ENCODE data around the gene FGFR3. TPM values are rescaled to one million over a fixed set of nuclear protein-coding genes. Genes with fewer than 3 reads are reported as not detected.

The FGFR3 gene
- total and polyA plus RNA-seq, 2 of the 8 experiments (the other 6 are each of a cell fraction or from before 2014, with no cell fraction given) = 9.0 to 19.5 TPM

DNA sequence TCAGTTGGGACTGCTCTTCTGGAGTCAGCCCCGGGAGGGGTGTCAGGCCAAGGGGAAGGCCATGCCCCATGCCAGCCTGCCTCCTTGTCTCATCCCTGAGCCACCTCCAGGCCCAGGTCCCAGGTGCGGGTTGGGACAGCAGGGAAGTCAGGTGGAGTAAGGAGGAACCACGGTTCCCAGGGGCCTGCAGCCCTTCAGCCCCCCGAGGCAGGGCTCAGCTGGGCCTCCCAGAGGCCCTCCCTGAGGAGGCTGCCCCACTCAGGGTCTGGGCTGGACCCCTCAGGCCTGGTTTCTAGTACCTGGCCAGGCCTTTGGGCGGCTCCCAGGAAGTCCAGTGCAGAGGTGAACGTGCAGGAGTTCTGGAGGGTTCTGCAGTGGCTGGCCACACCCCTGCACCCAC lies 23.4 kb upstream of the FGFR3 start:
- WGBS, 2 experiments (ENCODE audit: extremely low coverage in 1 of 2, insufficient coverage in 1 of 2, insufficient read length in 1 of 2, insufficient replicate concordance in 2 of 2, low coverage in 1 of 2, low lambda C conversion rate in 2 of 2, missing lambda C conversion rate in 1 of 2) = 81% methylated on average over 4 of the region's 6 CpGs; no CpG with 5 or more reads in 1 of the 2 experiments
- Histone ChIP-seq H3K36me3 (ENCODE audit: control insufficient read depth in 2 of 4, insufficient read depth in 4 of 4, low read length in 3 of 4) (no peaks in the 10 kb centered on the region), H2BK20ac (ENCODE audit: low read length) (no peak overlapping the region; the same call in 1 of the 2 replicates), H2BK12ac (ENCODE audit: low read depth, low read length) (peak overlapping the region; percentile 68; the same call in 1 of the 2 replicates), H3K9ac (replicated peaks in 1 of 4; ENCODE audit: extremely low read depth in 1 of 4, low read depth in 3 of 4, low read length in 3 of 4) (no peak overlapping the region), H3K27ac (ENCODE audit: low read depth, low read length) (no peak overlapping the region), H2BK15ac (ENCODE audit: low read length) (no peak overlapping the region; the same call in 1 of the 2 replicates), H2AFZ (ENCODE audit: low read length) (no peak overlapping the region), H4K91ac (replicated peaks; ENCODE audit: insufficient read length, low read length) (peak overlapping the region; percentile 44), H2BK5ac (ENCODE audit: low read depth, low read length) (peak overlapping the region; percentile 75; the same call in 1 of the 2 replicates), H3K27me3 (replicated peaks in 1 of 4; ENCODE audit: control insufficient read depth in 3 of 4, extremely low read depth in 1 of 4, insufficient read depth in 3 of 4, low read length in 3 of 4) (peaks cover 0 to 2% (median 0%) of the 10 kb centered on the region in 4 experiments; a peak in 2 of 7 replicates), H2AK5ac (ENCODE audit: low read depth, low read length) (0 out of 2 replicates have a peak overlapping the region, but pooled peaks have one; percentile 65), H3K18ac (ENCODE audit: extremely low read depth, low read length) (peak overlapping the region; percentile 60; the same call in 1 of the 2 replicates), H3K14ac (ENCODE audit: insufficient read length) (no peak overlapping the region), H4K8ac (ENCODE audit: extremely low read depth, insufficient read depth, low read length) (peak overlapping the region; percentile 7; the same call in 1 of the 2 replicates), H3K4me1 (replicated peaks in 1 of 4; ENCODE audit: control insufficient read depth in 3 of 4, insufficient read depth in 4 of 4, low read length in 3 of 4) (peaks cover 5 to 44% (median 30%) of the 10 kb centered on the region in 4 experiments), H3K4me2 (ENCODE audit: insufficient read depth in 1 of 2, low read depth in 2 of 2, low read length in 2 of 2) (no peak overlapping the region), H4K5ac (ENCODE audit: insufficient read length, low read depth, low read length) (no peak overlapping the region), H3K9me3 (ENCODE audit: insufficient read depth in 2 of 2, low read depth in 1 of 2, low read length in 1 of 2) (no peaks in the 10 kb centered on the region), H2BK120ac (replicated peaks; ENCODE audit: low read depth, low read length) (no peak overlapping the region), H3K79me1 (ENCODE audit: low read depth, low read length) (no peaks in the 10 kb centered on the region), H3K4ac (replicated peaks; ENCODE audit: insufficient read length, low read depth, low read length) (peak overlapping the region; percentile 46), H3K56ac (replicated peaks; ENCODE audit: insufficient read length, low read depth, low read length) (no peak overlapping the region), H4K20me1 (replicated peaks in 1 of 2; ENCODE audit: control insufficient read depth in 1 of 2, insufficient read depth in 2 of 2, low read length in 2 of 2) (peaks cover 0 to 2% of the 10 kb centered on the region in 2 experiments), H3K79me2 (ENCODE audit: control insufficient read depth in 1 of 2, insufficient read depth in 2 of 2, low read length in 2 of 2) (no peaks in the 10 kb centered on the region), H3K23ac (ENCODE audit: insufficient read length) (no peak overlapping the region), H3K23me2 (ENCODE audit: low read depth, low read length) (peaks cover 4% of the 10 kb centered on the region; the same call in 1 of the 2 replicates), H3K4me3 (ENCODE audit: extremely low read depth in 1 of 4, insufficient read depth in 2 of 4, low read depth in 3 of 4, low read length in 4 of 4) (no peak overlapping the region)
- DNase-seq (ENCODE audit: low read depth in 1 of 2, low spot score in 2 of 2) (no peak), FAIRE-seq (no peak)
- ChIA-PET CTCF (ENCODE audit: partially characterized antibody) (interaction anchor here (52.9 to 71.2 kb wide), 2 partner anchors 5 to 19 kb away, joined by 2507 read pairs; partner anchors contain the start of gene FGFR3), POLR2A (ENCODE audit: partially characterized antibody) (interaction anchor here (1.0 to 17.2 kb wide), 4 partner anchors 8 to 21 kb away, joined by 3 to 170 read pairs (median 5); partner anchors contain the start of gene FGFR3)
- no peak for TF ChIP-seq SAP30 (IDR thresholded peaks at IDR 0.05; ENCODE audit: insufficient read depth, insufficient replicate concordance, low read length)
- TF ChIP-seq GTF2F1 (IDR thresholded peaks at IDR 0.05; ENCODE audit: borderline replicate concordance, low read depth, low read length) = no peak
- no peak for TF ChIP-seq CHD1 (IDR thresholded peaks at IDR 0.05; ENCODE audit: low read depth, low read length)
- TF ChIP-seq JUN (IDR thresholded peaks at IDR 0.05; ENCODE audit: low read depth, low read length) = no peak
- no peak for TF ChIP-seq BCL11A (IDR thresholded peaks at IDR 0.05; ENCODE audit: low read depth in 2 of 2, low read length in 2 of 2)
- no peak for TF ChIP-seq EZH2 (IDR thresholded peaks at IDR 0.05; ENCODE audit: low read depth, low read length, severe bottlenecking)
- TF ChIP-seq CREB1 (IDR thresholded peaks at IDR 0.05) = no peak
- TF ChIP-seq ZNF274 (IDR thresholded peaks at IDR 0.05; ENCODE audit: borderline replicate concordance, extremely low read depth, low read length) = no peak
- TF ChIP-seq, protein P1, sequence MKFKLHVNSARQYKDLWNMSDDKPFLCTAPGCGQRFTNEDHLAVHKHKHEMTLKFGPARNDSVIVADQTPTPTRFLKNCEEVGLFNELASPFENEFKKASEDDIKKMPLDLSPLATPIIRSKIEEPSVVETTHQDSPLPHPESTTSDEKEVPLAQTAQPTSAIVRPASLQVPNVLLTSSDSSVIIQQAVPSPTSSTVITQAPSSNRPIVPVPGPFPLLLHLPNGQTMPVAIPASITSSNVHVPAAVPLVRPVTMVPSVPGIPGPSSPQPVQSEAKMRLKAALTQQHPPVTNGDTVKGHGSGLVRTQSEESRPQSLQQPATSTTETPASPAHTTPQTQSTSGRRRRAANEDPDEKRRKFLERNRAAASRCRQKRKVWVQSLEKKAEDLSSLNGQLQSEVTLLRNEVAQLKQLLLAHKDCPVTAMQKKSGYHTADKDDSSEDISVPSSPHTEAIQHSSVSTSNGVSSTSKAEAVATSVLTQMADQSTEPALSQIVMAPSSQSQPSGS (IDR thresholded peaks at IDR 0.05; ENCODE audit: low read length) = no peak

All from H1 (cell line).